Mesenteric fat pad (tissue), 1 donor: ENCODE measurements around the gene SETD7. TPM values are rescaled to one million over a fixed set of nuclear protein-coding genes. Genes with fewer than 3 reads are reported as not detected.

ENCODE experiments used
- DNase-seq: peaks from one replicate; pipeline ENCODE4 v3.0.0-alpha.2; 2020; ENCODE audit warnings: low spot score
- total RNA-seq: library from RNA; stranded (reverse); fragmentation: NEBNext Ultra II Directional; extraction: Animal tissue kit (Norgen Biotek cat#: 25700); gene quantifications from one replicate; pipeline ENCODE4 v1.2.1, GENCODE V29; 2021
- donor health status: DM: yes; HTN: yes; CAD: no.

Gene SETD7
- total RNA-seq, 1 donor from 2014 or later = 81.0 TPM

DNA sequence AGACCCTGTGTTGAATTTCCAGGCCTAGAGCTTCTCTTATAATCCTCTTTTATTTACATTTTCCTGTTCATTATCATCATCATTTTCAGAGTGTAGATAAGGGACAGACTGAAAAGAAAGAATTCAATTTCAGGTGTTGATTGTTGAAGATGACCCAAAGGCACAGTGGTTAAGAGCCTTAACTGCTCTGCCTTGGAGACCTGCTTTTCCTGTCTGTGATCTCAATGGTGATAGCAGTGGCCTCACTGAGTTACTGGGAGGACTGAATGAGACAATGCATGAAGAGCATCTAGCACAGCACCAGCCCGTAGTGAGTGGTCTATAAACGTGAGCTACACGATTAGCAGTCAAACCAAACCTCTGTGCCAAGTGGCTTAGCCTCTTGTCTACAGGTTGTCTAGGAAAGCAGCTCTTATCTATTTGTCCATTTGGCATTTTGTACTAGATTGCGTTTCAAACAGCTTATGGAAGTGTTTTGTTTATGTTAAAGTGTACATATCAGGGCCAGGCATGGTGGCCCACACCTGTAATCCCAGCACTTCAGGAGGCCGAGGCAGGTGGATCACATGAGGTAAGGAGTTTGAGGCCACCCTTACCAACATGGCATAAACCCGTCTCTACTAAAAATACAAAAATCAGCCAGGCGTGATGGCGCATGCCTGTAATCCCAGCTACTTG is 41.5 kb downstream of the SETD7 start:
- DNase-seq = no peak

- DNase-seq = no peak
Measured at GRCh38 chr4:139511320-139511719, 44.7 kb downstream of the SETD7 start.

DNA sequence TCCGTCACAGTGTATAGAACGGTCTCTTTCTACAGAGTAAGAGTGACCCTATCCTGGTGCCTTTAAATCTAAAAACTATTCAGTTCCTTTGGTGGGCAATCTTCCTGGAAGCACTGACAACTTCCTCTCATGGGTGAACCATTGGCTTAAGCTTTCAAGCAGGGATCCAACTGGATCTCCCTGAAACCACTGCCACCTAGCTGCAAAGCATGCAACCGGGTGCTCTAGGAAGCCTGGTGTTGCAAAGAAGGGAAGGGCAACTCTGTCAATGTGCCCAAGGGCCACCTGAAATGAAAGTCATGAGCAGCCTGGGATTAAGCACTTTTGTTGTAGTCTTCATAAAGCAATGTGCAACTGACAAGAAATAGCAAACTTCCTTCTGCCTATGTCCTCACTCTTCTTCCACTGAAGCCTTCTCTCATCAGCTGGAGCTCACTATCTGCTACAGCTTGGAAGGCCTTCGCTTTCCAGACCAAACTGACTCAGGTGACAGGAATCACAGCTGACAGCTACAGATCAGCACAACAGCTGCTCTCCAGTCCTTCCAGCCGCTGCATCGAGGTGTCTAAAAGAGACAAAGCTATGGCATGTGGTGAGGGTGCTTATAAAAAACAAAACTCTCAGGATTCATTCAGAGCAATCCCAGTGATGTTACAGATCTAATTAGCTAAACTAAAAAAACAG is 46.1 kb downstream of the SETD7 start:
- DNase-seq = no peak

DNA sequence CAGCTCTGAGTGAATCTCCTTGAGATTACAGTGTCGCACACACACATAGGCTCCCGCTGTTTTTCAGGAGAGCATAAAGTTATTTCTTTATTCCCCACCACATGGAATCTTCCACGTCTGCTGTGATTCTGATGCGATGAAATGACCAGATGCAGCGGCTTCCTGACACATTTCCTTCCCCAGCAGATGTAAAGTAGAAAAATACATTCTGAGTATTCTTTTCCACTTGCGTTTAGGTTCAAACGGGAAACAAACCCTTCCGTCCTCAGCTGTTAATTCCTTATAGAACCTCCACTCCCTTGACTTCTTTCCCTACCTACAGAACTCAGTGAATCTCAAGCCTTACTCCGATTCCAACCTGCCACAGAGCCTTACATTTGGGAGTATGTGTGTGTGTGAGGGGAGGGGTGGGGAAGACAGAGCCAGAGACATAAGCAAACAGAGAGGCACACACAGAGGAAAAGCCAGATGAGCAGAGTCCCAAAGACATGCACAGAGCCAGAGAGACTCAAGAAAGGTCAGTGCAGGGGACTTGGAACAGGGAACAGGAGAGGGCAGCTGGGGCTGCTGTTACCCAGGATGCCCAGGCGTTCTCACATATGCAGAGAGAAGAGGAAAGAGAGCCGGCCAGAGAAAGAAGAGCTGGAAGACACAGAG is 47.3 kb downstream of the SETD7 start:
- no peak for DNase-seq

- no peak for DNase-seq
Measured at GRCh38 chr4:139506774-139507173, 49.2 kb downstream of the SETD7 start.

DNA sequence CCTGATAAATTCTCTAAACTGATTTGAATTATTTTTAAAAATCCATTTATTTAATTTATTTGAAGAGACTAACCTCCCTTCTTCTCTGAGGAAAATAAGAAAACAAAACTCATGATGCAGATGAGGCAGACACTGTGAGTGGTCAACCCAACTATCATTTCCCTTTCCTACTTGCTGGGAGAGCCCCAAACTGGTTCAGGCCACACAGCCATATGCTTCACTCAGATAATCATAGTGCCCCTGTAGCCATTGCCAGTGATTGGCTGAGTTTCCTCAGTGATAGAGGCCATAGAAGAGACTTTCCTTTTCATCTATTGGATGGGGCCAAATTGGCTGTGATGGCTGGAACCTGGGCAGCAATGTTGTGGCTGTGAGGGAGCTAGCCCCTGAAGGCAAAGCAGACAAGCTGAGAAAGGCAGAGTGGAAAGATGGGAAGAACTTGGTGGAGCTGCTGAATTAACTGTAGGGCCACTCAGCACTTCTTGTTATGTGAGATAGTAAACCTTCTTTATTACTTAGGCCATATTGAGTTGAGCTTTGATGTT is 52.3 kb downstream of the SETD7 start:
- DNase-seq = no peak

DNA sequence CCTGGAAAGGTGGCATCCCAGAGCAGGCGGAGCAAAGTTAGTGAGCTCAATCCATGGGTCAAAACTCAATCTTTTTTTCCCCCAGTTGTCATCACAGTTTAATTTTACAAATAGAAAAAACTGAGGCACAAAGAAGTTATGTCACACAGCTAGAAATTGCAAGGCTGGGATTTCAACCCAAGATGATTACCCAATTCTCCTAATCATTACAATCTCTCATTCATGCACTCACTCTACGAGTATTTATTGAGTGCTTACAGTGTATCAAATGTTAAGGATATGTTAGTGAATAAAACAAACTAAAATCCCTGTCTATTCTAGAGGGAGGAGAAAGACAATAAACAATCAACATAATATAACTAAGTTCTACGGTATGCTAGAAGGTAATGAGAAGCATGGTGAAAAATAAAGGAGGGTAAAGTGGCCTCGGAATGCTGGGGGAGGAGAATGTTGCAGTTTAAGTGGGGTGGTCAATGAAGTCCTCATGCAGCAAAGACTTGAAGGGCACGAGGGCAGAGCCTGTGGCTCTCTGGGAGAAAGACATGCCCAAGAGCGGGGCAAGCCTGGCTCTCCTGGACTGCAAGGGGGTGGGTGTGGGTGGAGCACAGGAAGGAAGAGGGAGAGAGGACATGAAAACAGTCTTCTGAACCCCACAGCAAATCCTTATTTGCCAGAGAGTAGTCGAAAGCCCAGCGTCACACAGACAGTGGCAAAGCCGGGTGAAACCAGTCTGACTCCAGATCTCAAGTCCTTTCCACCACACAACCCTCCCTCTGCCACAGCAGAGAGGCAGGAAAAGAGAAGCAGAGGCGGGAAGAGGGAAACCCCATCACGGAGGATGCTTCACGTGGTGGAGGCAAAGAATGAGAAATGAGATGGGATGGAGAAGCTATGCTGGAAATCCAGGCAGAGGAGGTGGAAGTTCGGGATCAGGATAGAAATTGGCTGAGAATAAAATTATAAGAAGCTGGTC is 53.8 kb downstream of the SETD7 start:
- no peak for DNase-seq

- DNase-seq = no peak
Measured at GRCh38 chr4:139501527-139501926, 54.5 kb downstream of the SETD7 start.

DNA sequence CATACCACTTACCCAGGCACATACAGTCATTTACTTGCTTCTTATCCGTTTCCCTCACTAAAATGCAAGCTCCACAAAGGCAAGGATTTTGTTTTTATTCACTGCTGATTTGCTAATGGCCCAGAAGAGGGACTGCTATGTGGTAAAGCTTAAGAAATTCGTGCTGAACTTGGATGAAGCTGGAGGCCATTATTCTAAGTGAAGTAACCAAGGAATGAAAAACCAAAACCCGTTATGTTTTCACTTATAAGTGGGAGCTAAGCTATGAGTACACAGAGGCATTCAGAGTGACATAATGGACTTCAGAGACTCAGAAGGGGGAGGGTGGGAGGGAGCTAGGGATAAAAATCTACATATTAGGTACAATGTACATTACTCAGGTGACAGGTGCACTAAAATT is 54.9 kb downstream of the SETD7 start:
- DNase-seq = no peak

DNA sequence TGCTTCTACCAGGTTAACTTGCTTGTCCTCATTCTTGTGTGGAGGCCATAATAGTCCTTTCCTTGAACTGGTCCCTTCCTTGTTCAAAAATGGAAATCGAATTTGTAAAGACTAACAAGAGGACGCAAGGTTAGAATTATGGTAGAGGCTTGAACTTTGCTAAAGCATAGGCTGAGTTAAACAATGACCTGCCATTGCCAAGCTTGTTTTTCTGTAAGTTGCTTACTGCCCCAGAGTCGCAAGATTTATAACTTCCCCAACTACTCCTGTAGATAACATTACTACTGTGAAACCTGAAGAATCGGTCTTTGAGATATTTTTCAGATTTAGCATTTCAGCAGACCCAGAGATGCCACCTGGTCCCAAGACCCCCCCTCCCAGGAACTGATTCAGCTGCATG is 56.8 kb downstream of the SETD7 start:
- no peak for DNase-seq

- no peak for DNase-seq
Measured at GRCh38 chr4:139493176-139493575, 62.8 kb downstream of the SETD7 start.

DNA sequence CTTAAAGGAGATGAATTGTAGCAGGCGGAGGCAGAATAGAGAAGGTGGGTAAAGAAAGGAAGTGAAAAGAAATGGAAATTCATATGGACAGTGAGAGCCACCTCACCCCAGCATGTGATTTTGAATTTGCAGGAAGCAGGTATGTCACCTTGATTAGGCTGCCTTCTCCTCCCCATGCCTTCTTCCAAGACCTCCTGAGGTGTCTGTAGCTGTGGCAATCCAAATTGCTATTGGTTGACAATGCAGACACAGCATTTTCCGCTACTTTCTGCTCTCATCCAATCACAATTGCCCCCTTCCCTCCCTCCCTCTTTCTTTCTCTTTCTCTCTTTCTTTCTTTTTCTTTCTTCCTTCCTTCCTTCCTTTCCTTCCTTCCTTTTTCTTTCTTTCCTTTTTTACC is 63.6 kb downstream of the SETD7 start:
- DNase-seq = no peak

DNA sequence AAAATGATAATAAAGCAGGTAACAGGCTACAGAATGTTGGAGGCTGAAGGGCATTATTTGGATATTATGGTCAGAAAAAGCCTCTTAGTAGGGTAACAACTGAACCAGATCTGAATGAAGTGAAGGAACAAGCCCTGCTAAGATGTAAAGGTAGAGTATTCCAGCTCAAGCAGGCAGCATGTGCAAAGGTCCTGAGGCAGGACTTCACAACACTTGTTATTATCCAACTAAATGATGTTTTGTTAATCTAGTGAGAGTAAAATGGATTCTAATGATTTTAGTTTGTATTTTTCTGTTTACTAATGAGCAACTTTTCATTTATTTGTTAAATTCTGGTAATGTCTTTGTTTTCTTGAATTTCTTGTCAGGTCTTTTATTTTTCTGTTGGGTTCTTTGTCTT is 66.4 kb downstream of the SETD7 start:
- no peak for DNase-seq

DNA sequence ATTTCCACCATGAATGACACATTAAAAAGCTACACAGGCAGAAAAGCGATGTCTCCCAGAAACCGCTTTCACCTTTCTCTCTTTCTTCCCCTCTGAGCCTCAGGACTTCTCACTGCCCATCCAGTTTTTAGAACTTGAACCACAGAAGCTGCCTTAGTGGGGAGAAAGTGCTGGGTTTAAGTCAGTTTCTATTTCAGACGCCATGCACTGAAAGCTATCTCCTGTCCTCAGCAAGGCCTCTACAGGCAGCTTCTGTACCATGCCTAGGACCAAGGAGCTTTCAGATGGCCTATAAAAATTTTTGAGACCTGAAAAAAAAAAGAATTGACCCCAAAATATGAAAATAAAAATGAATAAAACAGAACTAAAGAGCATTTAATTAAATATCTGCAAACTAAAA is 67.6 kb downstream of the SETD7 start:
- no peak for DNase-seq

DNA sequence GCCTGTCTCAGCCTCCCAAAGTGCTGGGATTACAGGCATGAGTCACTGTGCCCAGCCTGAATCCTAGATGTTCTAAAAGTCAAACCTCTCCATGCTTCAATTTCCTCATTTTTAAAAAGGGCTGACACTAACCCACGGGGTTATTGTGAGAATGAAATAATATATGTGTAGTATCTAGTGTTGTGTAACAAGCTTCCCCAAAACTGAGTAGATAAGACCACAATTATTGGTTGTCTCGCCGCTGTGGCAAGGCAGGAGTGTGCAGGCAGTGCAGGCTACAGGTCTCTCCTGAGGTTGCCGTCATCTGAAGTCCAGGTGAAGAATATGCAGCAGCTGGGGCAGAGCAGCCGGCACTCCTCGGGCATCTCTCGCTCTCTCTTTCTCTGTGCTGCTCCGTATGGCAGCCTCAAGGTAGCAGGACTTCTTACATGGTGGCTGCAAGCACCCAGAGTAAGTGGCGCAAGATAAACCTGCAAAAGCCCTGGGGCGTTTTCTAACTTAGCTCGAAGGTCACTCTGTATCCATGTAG is 71.2 kb downstream of the SETD7 start:
- no peak for DNase-seq

- DNase-seq = no peak
Measured at GRCh38 chr4:139483000-139483399, 73.0 kb downstream of the SETD7 start.

- DNase-seq = no peak
Measured at GRCh38 chr4:139481465-139481864, 74.6 kb downstream of the SETD7 start.

DNA sequence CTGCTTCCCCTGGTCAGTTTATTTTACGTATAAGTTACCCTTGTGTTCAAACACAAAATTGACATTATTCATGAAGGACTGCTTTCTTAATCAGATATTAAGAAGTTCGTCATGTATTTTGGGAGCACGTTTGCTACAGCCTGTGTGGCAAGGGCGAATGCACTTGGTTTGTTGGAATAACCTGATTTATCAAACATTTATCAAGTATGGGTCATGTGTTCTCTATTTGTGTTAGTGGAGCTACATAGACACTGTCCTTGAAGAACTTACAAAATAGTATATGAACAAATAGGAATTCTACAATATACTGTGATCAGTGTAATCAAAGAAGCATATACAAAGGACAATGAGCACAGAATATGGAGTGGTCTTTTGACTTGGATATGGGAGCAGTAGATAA is 79.7 kb downstream of the SETD7 start:
- DNase-seq = no peak

DNA sequence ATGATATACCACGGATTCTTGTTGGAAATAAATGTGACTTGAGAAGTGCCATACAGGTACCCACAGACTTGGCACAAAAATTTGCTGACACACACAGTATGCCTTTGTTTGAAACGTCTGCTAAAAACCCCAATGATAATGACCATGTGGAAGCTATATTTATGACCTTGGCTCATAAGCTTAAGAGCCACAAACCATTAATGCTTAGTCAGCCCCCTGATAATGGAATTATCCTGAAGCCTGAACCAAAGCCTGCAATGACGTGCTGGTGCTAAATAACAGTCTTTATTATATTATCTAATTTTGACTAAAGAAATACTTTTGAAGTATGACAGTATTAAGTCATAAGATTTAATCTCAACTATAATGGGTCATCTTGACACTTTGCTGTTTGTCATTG is 83.2 kb downstream of the SETD7 start:
- no peak for DNase-seq

GRCh38 chr4:139470997-139471665 is 84.9 kb downstream of the SETD7 start:
- DNase-seq = no peak
